Stimulated activated CD4-positive, alpha-beta T cell treated with anti-CD3 and anti-CD28 coated beads, Interleukin-12 subunit alpha, Interleukin-12 subunit beta, amount 100 ng/mL, for 4 hours (primary cell): ENCODE data around the gene ABHD15.
"Not testable (repeated sequence)": the region's sequence is repeated elsewhere in the genome, so short reads cannot be mapped to it uniquely, and the experiment has no call there.

Experiments used
- DNase-seq: peaks from one replicate; pipeline ENCODE4 v3.0.0-alpha.2; 2020

ABHD15 gene

GRCh38 chr17:29567554-29568330 is 905 bp upstream of the ABHD15 start:
- DNase-seq: peak; percentile 67

- no peak for DNase-seq
Observed at GRCh38 chr17:29567304-29567553, 392 bp upstream of the ABHD15 start.

- DNase-seq: peak; percentile 54
Observed at GRCh38 chr17:29565643-29566472, 979 bp downstream of the ABHD15 start.

- DNase-seq: no peak
Observed at GRCh38 chr17:29563816-29564215, 3.0 kb downstream of the ABHD15 start.

- no peak for DNase-seq
Observed at GRCh38 chr17:29562615-29563014, 4.2 kb downstream of the ABHD15 start.

GRCh38 chr17:29561554-29562517 is 5.0 kb downstream of the ABHD15 start:
- no peak for DNase-seq

- no peak for DNase-seq
Observed at GRCh38 chr17:29560316-29560715, 6.5 kb downstream of the ABHD15 start.

GRCh38 chr17:29559640-29560039 is 7.2 kb downstream of the ABHD15 start:
- no peak for DNase-seq

GRCh38 chr17:29558139-29558538 is 8.7 kb downstream of the ABHD15 start:
- not testable (repeated sequence) for DNase-seq

GRCh38 chr17:29557739-29558116 is 9.1 kb downstream of the ABHD15 start:
- DNase-seq: no peak

- no peak for DNase-seq
Observed at GRCh38 chr17:29557085-29557738, 9.6 kb downstream of the ABHD15 start.

- DNase-seq: no peak
Observed at GRCh38 chr17:29555840-29556239, 11.0 kb downstream of the ABHD15 start.

- no peak for DNase-seq
Observed at GRCh38 chr17:29549177-29549923, 17.5 kb downstream of the ABHD15 start.

GRCh38 chr17:29546830-29547229 is 20.0 kb downstream of the ABHD15 start:
- no peak for DNase-seq

GRCh38 chr17:29546085-29546484 is 20.8 kb downstream of the ABHD15 start:
- no peak for DNase-seq

- no peak for DNase-seq
Observed at GRCh38 chr17:29544066-29544465, 22.8 kb downstream of the ABHD15 start.

- DNase-seq: no peak
Observed at GRCh38 chr17:29533976-29534375, 32.9 kb downstream of the ABHD15 start.

- DNase-seq: no peak
Observed at GRCh38 chr17:29526322-29526721, 40.5 kb downstream of the ABHD15 start.

- DNase-seq: no peak
Observed at GRCh38 chr17:29524692-29525091, 42.1 kb downstream of the ABHD15 start.

- DNase-seq: no peak
Observed at GRCh38 chr17:29518359-29518758, 48.5 kb downstream of the ABHD15 start.

GRCh38 chr17:29514792-29515191 is 52.0 kb downstream of the ABHD15 start:
- no peak for DNase-seq

- DNase-seq: no peak
Observed at GRCh38 chr17:29510953-29511352, 55.9 kb downstream of the ABHD15 start.
